T-helper 17 cell (primary cell): ENCODE results near the gene ORAI1. TPM values are rescaled to one million over a fixed set of nuclear protein-coding genes. Genes with fewer than 3 reads are reported as not detected.
A peak's percentile ranks its signal among the peaks of the same experiment; 100 is the strongest.
"Not testable (repeated sequence)": the region's sequence is repeated elsewhere in the genome, so short reads cannot be mapped to it uniquely, and the experiment has no call there.

Experiments used
- ATAC-seq: fragments of 150-1000 bp; cut with Tn5 transposase; 2 replicates; pipeline ENCODE4 v1.10.0; 2021; ENCODE audit warnings: mild to moderate bottlenecking, moderate library complexity
- DNase-seq, 3 donors: peaks; one replicate each; pipeline versions ENCODE4 v3.0.0 to v3.0.0-alpha.2; 2020 to 2021
- H3K9me3 ChIP-seq: one replicate; pipeline ENCODE4 v1.7.0; 2013; ENCODE audit warnings: low read length, mild to moderate bottlenecking; ENCODE audit not compliant: control insufficient read depth, poor library complexity, severe bottlenecking
- H3K27ac Mint-ChIP-seq: one replicate; pipeline ENCODE4 v1.8.0; 2022; ENCODE audit warnings: mild to moderate bottlenecking, moderate library complexity, mixed read lengths
- H3K27me3 Mint-ChIP-seq: one replicate; pipeline ENCODE4 v1.8.0; 2022; ENCODE audit warnings: mixed read lengths
- H3K36me3 Mint-ChIP-seq: one replicate; pipeline ENCODE4 v1.8.0; 2022; ENCODE audit warnings: low read depth, mixed read lengths
- H3K4me1 Mint-ChIP-seq: one replicate; pipeline ENCODE4 v1.8.0; 2022; ENCODE audit warnings: mild to moderate bottlenecking, mixed read lengths
- H3K4me3 Mint-ChIP-seq: one replicate; pipeline ENCODE4 v1.8.0; 2022; ENCODE audit warnings: mild to moderate bottlenecking, moderate library complexity, mixed read lengths
- total RNA-seq, 4 donors: library from RNA in 2 of 4; stranded (reverse) in 2 of 4; gene quantifications; one replicate each; pipeline ENCODE4 v1.2.3 and lab custom pipeline; 2022 to 2026

The ORAI1 gene
- 10 to 100 TPM; 51.3 to 52.0 TPM for total RNA-seq
- 57.4 to 66.5 reads per million in 2 donors for total RNA-seq (lab: John Stamatoyannopoulos, UW)

DNA sequence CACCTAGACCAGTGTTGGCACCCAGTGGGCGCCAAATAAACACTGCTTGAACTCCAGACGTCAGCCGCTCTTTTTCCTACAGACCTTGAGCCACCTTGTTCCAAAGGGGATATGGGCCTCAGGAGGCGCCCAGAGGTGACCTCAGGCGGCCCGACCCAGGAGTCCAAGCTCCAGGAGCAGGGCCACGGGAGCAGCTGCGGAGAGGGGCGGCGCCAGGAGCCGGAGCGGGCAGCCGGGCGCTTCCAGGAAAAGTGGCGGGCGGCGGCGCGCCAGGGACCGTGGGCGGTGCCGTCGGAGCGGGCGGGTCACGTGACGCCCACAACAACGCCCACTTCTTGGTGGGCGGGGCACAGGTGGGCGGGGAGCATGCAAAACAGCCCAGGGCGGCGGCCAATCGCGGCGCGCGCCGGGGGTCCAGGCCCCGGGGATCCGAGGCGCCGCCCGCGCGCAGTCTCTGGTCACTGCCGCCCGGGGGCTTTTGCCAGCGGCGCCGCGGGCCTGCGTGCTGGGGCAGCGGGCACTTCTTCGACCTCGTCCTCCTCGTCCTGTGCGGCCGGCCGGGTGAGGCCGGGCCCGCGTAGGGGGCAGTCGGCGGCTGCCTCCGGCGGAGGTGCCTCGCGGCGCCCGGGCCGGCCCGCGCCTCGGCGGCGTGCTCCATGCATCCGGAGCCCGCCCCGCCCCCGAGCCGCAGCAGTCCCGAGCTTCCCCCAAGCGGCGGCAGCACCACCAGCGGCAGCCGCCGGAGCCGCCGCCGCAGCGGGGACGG, at the start of gene ORAI1:
Gene ORAI1, plus strand, starts transcription at position 444 of the 766 bp plus-strand sequence.
- DNase-seq: peak; percentile 93 to 98 (median 94)
- Mint-ChIP-seq H3K36me3 (peaks cover 2% of the 10 kb centered on the region), H3K4me3 (peak within 1 kb of the TSS; percentile 95), H3K27ac (peak within 1 kb of the TSS; percentile 96), H3K27me3 (no peaks in the 10 kb centered on the region), H3K4me1 (peaks cover 34% of the 10 kb centered on the region)
- peak; percentile 82 for ATAC-seq
- H3K9me3 ChIP-seq: no peaks in the 10 kb centered on the region

DNA sequence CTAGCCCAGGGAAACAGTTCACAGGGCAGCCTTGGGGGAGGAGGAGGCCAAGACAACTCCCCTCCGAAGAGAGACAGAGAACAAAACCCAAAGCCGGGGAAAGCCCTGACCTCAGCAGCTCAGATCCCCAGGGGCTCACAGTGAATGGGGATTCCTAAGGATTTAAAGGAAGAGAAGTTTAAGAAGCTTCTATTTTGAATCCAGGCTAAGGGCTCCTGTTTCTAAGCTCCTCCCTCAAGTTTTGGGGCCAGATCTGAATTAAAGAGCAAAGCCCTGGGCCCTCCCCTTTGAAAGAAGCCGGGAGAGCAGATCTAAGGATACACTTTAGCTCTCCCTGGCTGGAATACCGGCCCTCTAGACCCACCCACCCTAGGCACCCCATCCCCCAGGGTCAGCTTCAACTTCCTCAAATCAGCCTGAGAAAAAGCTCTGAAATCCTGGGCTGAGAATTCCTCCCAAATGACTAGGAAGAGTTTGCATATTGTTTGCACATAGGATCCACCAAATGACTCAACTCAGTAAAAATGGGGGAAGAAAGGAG, 49.4 kb upstream of the ORAI1 start:
- Mint-ChIP-seq H3K27me3 (no peaks in the 10 kb centered on the region), H3K36me3 (peaks cover 5% of the 10 kb centered on the region), H3K27ac (peak overlapping the region; percentile 61), H3K4me1 (peaks cover 30% of the 10 kb centered on the region), H3K4me3 (peak overlapping the region; percentile 61)
- no peaks in the 10 kb centered on the region for H3K9me3 ChIP-seq
- DNase-seq (no peak), ATAC-seq (no peak)

DNA sequence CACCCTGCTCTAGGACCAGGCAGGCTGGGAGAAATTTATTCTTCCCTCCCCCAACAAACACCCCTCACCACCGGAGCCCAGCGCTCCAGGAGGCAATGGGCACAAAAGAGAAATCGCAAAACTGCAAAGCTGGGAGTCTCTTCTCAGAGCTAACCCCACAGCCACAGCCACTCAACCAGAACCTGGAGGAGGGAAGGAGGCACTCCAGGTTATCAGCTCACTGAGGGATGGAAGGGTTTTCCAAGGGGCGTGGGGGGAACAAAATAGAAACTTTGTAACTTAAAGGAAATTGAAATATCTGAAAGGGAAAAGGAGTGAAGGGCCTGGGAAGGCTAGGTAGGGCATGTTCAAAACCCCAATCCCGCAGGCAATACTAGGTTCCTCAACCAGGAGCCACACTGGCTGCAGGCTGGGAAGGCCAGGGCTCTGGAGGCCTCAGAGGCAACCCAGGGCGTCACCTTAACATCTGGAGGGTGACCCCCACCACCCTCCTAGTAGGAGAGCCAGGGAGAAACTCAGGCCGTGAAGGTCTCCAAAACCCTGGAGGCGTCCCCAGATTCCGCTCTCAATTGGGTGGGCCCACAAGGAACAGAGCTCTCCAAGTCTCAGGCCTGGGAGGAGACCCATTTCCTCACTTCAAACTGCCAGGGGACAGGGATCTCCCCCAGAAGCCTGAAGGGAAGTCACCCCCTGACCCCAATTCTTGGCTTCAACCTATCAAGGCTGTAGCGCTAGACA, 48.7 kb upstream of the ORAI1 start:
- peaks cover 2% of the 10 kb centered on the region for H3K36me3 Mint-ChIP-seq
- no peaks in the 10 kb centered on the region for H3K27me3 Mint-ChIP-seq
- H3K9me3 ChIP-seq: no peaks in the 10 kb centered on the region
- H3K4me3 Mint-ChIP-seq: peak overlapping the region; percentile 61
- peaks cover 30% of the 10 kb centered on the region for H3K4me1 Mint-ChIP-seq
- ATAC-seq (no peak), DNase-seq (no peak)
- peak overlapping the region; percentile 61 for H3K27ac Mint-ChIP-seq

DNA sequence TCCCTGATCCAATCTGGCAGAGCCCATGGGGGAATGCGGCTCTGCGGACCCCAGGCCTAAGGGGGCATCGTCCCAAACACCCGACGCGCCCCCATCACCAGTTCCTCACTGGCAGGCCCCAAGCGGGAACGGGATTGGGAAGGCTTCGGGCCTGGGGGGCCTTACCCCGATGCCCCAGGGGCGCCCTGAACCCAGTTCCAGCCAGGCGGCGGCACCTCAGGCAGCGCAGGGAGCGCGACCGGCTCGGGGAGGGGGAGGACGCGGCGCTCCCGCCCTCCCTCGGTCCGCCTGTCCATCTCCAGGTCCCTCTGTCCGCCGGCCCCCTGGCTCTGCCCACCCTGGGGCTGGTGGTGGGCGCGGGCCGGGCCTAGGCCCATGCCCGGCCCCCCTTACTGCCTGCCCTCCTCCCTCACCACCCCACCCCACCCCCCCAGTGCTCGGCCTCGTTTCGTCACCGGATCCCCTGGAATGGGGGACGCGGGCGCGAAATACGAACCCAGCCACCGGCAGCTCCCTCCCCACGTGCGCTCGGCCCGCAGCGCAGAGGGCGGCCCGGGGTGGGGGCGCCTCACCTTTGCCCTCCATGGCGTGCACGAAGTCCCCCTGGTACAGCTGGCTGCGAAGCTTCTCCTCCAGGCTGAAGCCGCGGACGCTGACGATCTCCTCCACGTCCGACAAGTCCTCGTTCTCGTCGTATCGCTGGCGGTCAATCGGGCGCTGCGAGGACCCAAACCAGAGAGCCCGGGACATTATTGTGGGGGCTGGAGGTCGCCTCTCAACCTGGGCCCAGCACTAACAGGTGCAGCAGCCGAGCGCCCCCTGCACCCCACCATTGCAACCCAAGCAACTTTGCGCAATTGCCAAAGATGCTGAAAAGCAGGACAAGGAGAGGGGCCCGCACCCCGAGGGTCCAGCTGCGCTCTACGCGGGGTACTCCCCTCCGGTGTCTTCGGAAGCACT, 47.8 kb upstream of the ORAI1 start:
- DNase-seq (no peak), ATAC-seq (no peak)
- Mint-ChIP-seq H3K27ac (peak overlapping the region; percentile 68), H3K4me1 (peaks cover 35% of the 10 kb centered on the region), H3K36me3 (peaks cover 2% of the 10 kb centered on the region), H3K4me3 (peak overlapping the region; percentile 93), H3K27me3 (no peaks in the 10 kb centered on the region)
- H3K9me3 ChIP-seq: no peaks in the 10 kb centered on the region

DNA sequence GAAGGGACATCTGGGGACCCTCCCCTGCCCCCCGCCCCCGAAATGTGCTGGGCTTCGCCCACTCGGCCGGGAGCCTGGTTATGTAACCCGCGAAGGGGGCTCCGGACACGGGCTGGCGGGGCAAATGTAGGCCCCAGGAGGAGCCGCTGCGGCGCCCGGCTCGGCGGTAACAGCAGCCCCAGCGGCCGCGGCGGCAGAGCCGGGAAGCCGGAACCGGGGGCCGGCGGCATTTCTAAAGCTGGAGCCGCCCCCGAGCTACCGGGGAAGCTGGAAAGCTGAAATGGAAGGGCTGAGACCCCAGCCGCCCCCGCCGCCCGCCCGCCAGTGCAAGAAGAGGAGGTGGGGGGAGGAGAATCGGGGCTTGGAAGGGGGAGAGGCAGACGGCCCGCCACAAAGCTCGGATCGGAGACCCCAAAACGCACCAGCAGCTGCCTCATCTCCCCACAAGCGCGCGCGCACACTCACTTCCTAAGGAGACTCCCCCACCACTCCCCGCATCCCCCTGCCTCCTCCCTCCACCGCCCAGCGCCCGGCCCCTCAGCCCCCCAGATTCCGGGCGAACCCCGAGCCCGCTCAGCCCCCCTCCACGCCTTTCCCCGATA, 47.0 kb upstream of the ORAI1 start:
- ATAC-seq (peak; percentile 23), DNase-seq (peak; percentile 20 to 32 (median 32))
- no peaks in the 10 kb centered on the region for H3K27me3 Mint-ChIP-seq
- peaks cover 34% of the 10 kb centered on the region for H3K4me1 Mint-ChIP-seq
- H3K36me3 Mint-ChIP-seq: peaks cover 2% of the 10 kb centered on the region
- peak overlapping the region; percentile 98 for H3K27ac Mint-ChIP-seq
- H3K9me3 ChIP-seq: no peaks in the 10 kb centered on the region
- peak overlapping the region; percentile 93 for H3K4me3 Mint-ChIP-seq

DNA sequence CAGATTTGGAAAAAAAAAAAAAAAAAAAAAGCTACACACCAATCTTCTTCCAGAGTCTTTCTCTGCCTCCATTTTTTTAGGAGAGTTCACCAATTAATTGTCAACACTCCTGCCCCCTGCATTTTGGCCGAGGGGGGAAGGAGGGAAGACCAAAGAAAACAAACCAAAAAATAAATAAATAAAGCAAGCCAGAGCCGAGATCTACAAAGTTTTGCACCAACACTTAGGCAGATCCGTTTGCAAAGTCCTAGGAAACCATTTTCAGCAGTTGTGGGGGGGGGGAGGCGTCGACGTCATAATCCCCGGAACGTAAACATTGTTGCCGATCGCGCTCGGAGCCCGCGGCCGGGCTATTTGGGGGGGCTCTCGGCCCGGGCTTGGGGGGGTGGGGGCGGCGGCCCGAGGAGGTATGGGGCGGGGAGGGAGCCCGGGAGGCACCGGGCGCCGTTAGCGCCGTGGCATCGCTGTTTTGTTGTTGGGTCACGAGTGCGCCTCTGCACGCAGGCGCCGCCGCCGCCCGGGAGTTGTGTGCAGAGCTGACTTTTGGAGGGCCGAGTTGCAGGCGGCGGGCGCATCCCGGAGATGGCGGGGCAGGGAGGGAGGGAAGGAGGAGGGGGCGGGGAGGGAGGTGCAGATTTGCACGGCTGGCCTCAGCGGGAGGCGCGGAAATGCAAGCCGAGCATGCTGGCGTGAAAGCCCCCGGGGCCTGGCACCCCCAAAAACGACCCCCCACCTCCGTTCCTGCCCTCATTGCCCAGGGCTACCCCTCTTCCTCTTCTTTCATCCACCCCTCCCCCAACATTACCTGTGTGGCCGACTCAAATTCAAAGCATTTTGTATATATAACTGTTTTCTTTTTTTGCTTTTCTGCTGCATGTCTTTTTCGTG, 46.1 kb upstream of the ORAI1 start:
- H3K27ac Mint-ChIP-seq: peak overlapping the region; percentile 98
- peak; percentile 71 for ATAC-seq
- peak; percentile 60 to 68 (median 62) for DNase-seq
- H3K9me3 ChIP-seq: no peaks in the 10 kb centered on the region
- peak overlapping the region; percentile 93 for H3K4me3 Mint-ChIP-seq
- H3K36me3 Mint-ChIP-seq: no peaks in the 10 kb centered on the region
- peaks cover 30% of the 10 kb centered on the region for H3K4me1 Mint-ChIP-seq
- no peaks in the 10 kb centered on the region for H3K27me3 Mint-ChIP-seq

DNA sequence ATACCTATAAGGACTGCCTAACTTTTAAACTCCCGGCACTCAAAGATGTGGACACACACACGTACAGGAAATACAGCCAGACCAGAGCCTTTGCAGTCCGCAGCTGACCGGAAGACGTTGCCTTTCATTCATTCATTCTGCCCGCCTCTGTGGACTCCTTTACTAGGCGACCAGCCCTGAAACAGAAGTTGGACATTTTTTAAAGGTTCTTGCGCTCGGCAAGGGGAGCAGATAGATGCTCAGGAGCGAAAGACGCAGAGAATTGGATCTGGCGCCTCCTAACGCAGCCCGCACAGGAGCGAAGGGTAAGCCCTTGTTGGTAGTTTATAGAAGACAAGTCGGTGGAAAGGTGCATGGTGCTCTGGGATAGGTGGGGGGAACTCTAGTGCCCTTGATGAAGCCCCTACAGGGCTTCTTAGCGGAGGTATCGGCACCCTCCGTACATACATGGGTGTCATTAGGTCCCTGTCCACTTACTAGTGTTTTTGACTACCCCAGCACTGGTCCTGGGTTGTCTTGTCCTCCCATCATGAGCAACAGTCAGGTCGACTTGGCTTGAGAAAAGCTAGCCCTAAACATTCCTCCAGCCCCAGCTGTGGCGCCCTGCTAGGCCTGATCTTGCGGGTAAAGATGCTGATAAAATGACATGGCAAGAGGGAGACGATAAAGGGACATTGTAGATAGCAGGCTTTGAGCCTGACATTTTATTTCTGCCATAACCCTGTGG, 45.2 kb upstream of the ORAI1 start, which contains the start of gene KDM2B:
Gene KDM2B, minus strand, starts transcription at position 65 of the 727 bp plus-strand sequence. CDS start 112 bp downstream, outside the sequence.
- Mint-ChIP-seq H3K4me1 (peaks cover 30% of the 10 kb centered on the region), H3K36me3 (no peaks in the 10 kb centered on the region), H3K27me3 (no peaks in the 10 kb centered on the region), H3K4me3 (peak within 1 kb of the TSS; percentile 93), H3K27ac (peak within 1 kb of the TSS; percentile 98)
- peak; percentile 35 for ATAC-seq
- no peaks in the 10 kb centered on the region for H3K9me3 ChIP-seq
- DNase-seq: no peak

DNA sequence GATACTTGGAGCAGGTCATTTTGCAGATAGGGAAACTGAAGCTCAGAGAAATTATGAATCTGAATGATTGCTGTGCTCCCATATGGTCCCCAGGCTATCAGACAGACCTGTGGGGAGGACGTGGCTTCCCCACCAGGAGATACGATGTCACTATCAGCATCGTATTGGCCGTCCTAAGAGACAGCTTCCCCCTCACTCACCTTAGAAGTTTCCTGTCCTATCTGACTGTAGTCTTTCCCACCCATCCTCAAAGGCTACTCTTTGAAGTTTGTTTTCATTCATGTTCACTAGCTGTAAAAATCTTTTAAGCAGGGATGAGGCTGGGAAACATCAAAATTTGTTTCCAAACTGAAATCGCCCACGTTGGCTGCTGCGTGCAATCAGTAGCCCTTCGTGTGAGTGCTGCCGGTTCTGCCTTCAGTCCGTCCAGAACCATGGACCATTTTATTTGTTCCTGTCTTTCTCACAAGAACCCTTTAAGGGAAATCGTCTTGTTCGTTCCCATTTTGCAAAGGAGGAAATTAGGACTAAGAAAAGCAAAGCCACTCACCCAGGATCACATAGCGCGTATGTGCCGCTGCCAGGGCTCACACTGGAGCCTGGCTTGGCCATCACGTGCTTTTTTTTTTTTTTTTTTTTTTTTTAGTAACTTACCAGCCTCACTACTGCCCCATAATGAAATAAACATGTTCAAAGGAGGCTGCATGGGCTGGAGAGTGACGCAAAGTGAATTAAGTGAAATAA, 44.5 kb upstream of the ORAI1 start:
- H3K27me3 Mint-ChIP-seq: no peaks in the 10 kb centered on the region
- H3K4me3 Mint-ChIP-seq: peak overlapping the region; percentile 93
- peak; percentile 33 for ATAC-seq
- H3K4me1 Mint-ChIP-seq: peaks cover 30% of the 10 kb centered on the region
- no peaks in the 10 kb centered on the region for H3K9me3 ChIP-seq
- H3K36me3 Mint-ChIP-seq: no peaks in the 10 kb centered on the region
- peak overlapping the region; percentile 98 for H3K27ac Mint-ChIP-seq
- DNase-seq: no peak

DNA sequence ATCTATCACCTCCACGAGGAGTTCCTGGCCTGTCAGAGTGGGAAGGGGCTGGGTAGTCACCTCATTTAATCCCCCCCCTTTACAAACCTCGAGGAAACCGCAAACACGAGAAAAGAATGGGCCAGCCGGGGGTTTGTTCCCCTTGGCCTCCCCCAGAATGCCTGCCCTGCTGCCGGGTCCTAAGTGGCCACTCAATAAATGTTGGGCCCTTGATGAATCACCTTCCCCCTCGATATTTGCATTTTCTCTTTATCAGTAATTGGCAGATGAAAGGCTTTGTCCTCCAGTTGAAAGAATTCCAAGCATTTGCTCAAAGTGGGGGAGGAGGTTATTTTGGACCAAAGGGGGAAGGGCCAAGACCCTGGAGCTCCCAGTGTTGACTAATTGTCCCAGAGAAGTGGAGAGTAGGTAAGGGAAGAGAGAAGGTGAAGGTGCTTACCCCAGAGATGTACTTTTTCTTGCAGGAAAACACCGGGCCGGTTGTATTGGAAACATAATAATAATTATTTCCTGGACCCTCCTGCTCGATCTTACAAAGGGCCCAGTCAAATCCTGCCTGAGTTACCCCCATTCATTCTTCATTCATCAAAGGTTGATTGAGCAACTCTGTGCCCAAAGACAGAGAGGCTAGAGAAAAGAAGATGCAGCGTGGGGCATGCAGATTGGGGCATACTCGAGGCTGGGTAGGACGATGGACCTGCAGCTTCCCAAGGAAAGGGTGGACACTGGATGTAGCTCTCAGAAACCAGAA, 43.6 kb upstream of the ORAI1 start:
- Mint-ChIP-seq H3K27me3 (no peaks in the 10 kb centered on the region), H3K36me3 (no peaks in the 10 kb centered on the region), H3K27ac (peak overlapping the region; percentile 98), H3K4me1 (peaks cover 25% of the 10 kb centered on the region), H3K4me3 (peak overlapping the region; percentile 93)
- DNase-seq (no peak), ATAC-seq (no peak)
- H3K9me3 ChIP-seq: no peaks in the 10 kb centered on the region

DNA sequence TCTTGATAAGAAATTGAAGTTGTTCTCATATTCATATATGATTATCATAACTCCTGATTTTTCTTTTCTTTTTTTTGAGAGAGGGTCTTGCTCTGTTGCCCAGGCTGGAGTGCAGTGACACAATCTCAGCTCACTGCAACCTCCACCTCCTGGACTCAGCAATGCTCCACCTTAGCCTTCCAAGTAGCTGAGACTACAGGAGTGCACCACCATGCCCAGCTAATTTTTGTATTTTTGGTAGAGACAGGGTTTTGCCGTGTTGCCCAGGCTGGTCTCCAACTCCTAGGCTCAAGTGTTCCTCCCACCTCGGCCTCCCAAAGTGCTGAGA, 43.0 kb upstream of the ORAI1 start:
- Mint-ChIP-seq H3K4me1 (peaks cover 25% of the 10 kb centered on the region), H3K4me3 (peak overlapping the region; percentile 3), H3K27ac (peak overlapping the region; percentile 98)
- not testable (repeated sequence) for H3K36me3 Mint-ChIP-seq, ATAC-seq, H3K27me3 Mint-ChIP-seq, DNase-seq, H3K9me3 ChIP-seq
